Measurements from ENCODE around the gene DNAJC28. TPM values are rescaled to one million over a fixed set of nuclear protein-coding genes. Genes with fewer than 3 reads are reported as not detected.

The DNAJC28 gene
- total and polyA plus RNA-seq, 9 of the 15 experiments (the other 6 are each of a cell fraction or from before 2014, with no cell fraction given), result 0.68 to 2.5 (median 1.1) TPM

- no peak overlapping the region for H3K27ac ChIP-seq (ENCODE audit: extremely low read depth, low read depth, low read length)
- no peaks in the 10 kb centered on the region for H3K27me3 ChIP-seq (ENCODE audit: control insufficient read depth in 2 of 2, insufficient read depth in 2 of 2, low read length in 2 of 2)
- FAIRE-seq, result peak; percentile 23
- H3K4me3 ChIP-seq, result no peak overlapping the region
- H2AFZ ChIP-seq (ENCODE audit: low read depth, low read length), result no peak overlapping the region
- TSS peak; percentile 41 for BruUV-seq (replicated peaks)
- H3K79me2 ChIP-seq (ENCODE audit: control insufficient read depth, insufficient read depth, low read length), result no peaks in the 10 kb centered on the region
- H3K36me3 ChIP-seq (ENCODE audit: control insufficient read depth, insufficient read depth, low read length), result peaks cover 22% of the 10 kb centered on the region
- H3K4me2 ChIP-seq (ENCODE audit: insufficient read depth, low read length), result no peak overlapping the region
- H3K9me1 ChIP-seq (ENCODE audit: control insufficient read depth, insufficient read depth, low read length), result no peaks in the 10 kb centered on the region
- in situ Hi-C loops (cut with MboI) (loop anchor here (10.0 kb wide), 2 partner anchors 525 to 615 kb away; no protein-coding TSS in a partner anchor), intact Hi-C loops (cut with micrococcal nuclease) (loop anchor here (5.0 to 10.0 kb wide), 2 partner anchors 507 to 615 kb away; no protein-coding TSS in a partner anchor)
- WGBS (ENCODE audit: insufficient coverage, low coverage, missing lambda C conversion rate), result 67% methylated on average over 4 of the region's 4 CpGs
- DNase-seq (ENCODE audit: extremely low read depth in 1 of 4, low spot score in 3 of 4), result no peak
- no peaks in the 10 kb centered on the region for H3K9me3 ChIP-seq (replicated peaks; ENCODE audit: control insufficient read depth, insufficient read depth, low read depth, low read length)
- POLR2A ChIA-PET, result interaction anchor here (0.7 to 1.7 kb wide), 4 partner anchors 12 to 253 kb away, joined by 3 to 6 read pairs (median 4); no protein-coding TSS in a partner anchor
- H3K4me1 ChIP-seq (replicated peaks in 1 of 2; ENCODE audit: control insufficient read depth in 2 of 2, insufficient read depth in 2 of 2, low read length in 2 of 2), result no peaks in the 10 kb centered on the region
- no peak for ATAC-seq
- CTCF ChIA-PET (ENCODE audit: low intra/inter-chr PET ratio), result no interaction called here
- no peak overlapping the region for H3K9ac ChIP-seq (ENCODE audit: insufficient read depth in 1 of 2, low read depth in 2 of 2, low read length in 2 of 2)
- TF ChIP-seq HCFC1 (IDR thresholded peaks at IDR 0.05; ENCODE audit: low read depth, low read length), result no peak
- no peak for TF ChIP-seq PHB (CRISPR knock-in tag; IDR thresholded peaks at IDR 0.05)
- no peak for TF ChIP-seq CEBPG (CRISPR knock-in tag; IDR thresholded peaks at IDR 0.05)
- 0 out of 4 replicates have a peak, but pooled peaks of 1 of the 2 experiments have one; percentile 16 for TF ChIP-seq CEBPG (tag; conservative IDR thresholded peaks at IDR 0.05 in 1 of 2, IDR thresholded peaks at IDR 0.05 in 1 of 2)
- TF ChIP-seq ZNF609 (CRISPR knock-in tag; IDR thresholded peaks at IDR 0.05; ENCODE audit: borderline replicate concordance), result no peak
- no peak for TF ChIP-seq ESRRA (IDR thresholded peaks at IDR 0.05; ENCODE audit: borderline replicate concordance, low read depth)
- no peak for TF ChIP-seq NCOR1 (IDR thresholded peaks at IDR 0.05)
- TF ChIP-seq CEBPB (tag; IDR thresholded peaks at IDR 0.05), result peak; percentile 18; the same call in 1 of the 2 replicates
- no peaks in the 10 kb centered on the region for H4K20me1 ChIP-seq (replicated peaks; ENCODE audit: control insufficient read depth, insufficient read depth, low read length)
Observed at GRCh38 chr21:33449616-33450015, 41.9 kb downstream of the DNAJC28 start.

All from K562 (cell line).